ENCODE data around the gene AMMECR1. TPM values are rescaled to one million over a fixed set of nuclear protein-coding genes. Genes with fewer than 3 reads are reported as not detected.
"Not testable (repeated sequence)": the region's sequence is repeated elsewhere in the genome, so short reads cannot be mapped to it uniquely, and the experiment has no call there.

Gene AMMECR1
- total and polyA plus RNA-seq, 2 of the 4 experiments (the other 2 are of a cell fraction): 7.0 to 11.3 TPM

GRCh38 chrX:110333458-110333857 is 15.6 kb upstream of the AMMECR1 start:
- ATAC-seq (ENCODE audit: low read depth); H2BK120ac ChIP-seq (ENCODE audit: low read depth, low read length); H3K9ac ChIP-seq (ENCODE audit: low read depth, low read length); H3K36me3 ChIP-seq (ENCODE audit: control insufficient read depth, insufficient read depth, low read length); H3K27me3 ChIP-seq (ENCODE audit: control insufficient read depth, insufficient read depth, low read length); H4K8ac ChIP-seq (ENCODE audit: low read depth in 2 of 2, low read length in 2 of 2); H2AK5ac ChIP-seq (ENCODE audit: low read depth, low read length); H3K4ac ChIP-seq (ENCODE audit: low read depth, low read length); H3K14ac ChIP-seq (replicated peaks; ENCODE audit: low read depth, low read length); H4K91ac ChIP-seq (ENCODE audit: insufficient read depth, low read depth, low read length); H3K9me3 ChIP-seq (ENCODE audit: control insufficient read depth, insufficient read depth, low read length); H3K4me2 ChIP-seq (ENCODE audit: low read depth, low read length); H4K20me1 ChIP-seq (ENCODE audit: insufficient read depth, low read length); H2BK20ac ChIP-seq (ENCODE audit: low read depth, low read length); H3K23ac ChIP-seq (ENCODE audit: low read depth, low read length); H3K9me1 ChIP-seq (ENCODE audit: insufficient read depth, low read length); CTCF ChIA-PET; H3K18ac ChIP-seq (ENCODE audit: low read depth, low read length); BruUV-seq (replicated peaks); in situ Hi-C loops (cut with MboI; ENCODE audit: low sequenced_read_pairs); H2AK9ac ChIP-seq (replicated peaks; ENCODE audit: low read depth, low read length, poor library complexity); H3K4me1 ChIP-seq (ENCODE audit: control insufficient read depth, insufficient read depth, low read length); H2BK5ac ChIP-seq (ENCODE audit: low read depth, low read length, poor library complexity, severe bottlenecking); DNase-seq; H2AFZ ChIP-seq (replicated peaks; ENCODE audit: low read length, poor library complexity); H3K27ac ChIP-seq (ENCODE audit: insufficient read depth, low read length); H2BK15ac ChIP-seq (ENCODE audit: low read depth, low read length); POLR2A ChIA-PET (ENCODE audit: unreplicated experiment); H4K5ac ChIP-seq (ENCODE audit: low read depth, low read length); intact Hi-C loops (cut with micrococcal nuclease); dilution Hi-C loops (cut with HindIII; ENCODE audit: low sequenced_read_pairs, unreplicated experiment); H3K79me1 ChIP-seq (ENCODE audit: low read depth in 1 of 2, low read length in 2 of 2); H3K4me3 ChIP-seq (ENCODE audit: insufficient read depth, low read depth, low read length); H3K56ac ChIP-seq (ENCODE audit: extremely low read depth, insufficient read depth, low read length): not testable (repeated sequence)
- WGBS, 2 experiments (ENCODE audit: extremely low coverage in 2 of 2, insufficient read length in 1 of 2): no CpG with 5 or more reads among the region's 1 CpG
